NOMO-1 treated with dmso at 0.1 percent for 144 hours (cell line): ENCODE measurements around the gene RAB11A.
A peak's percentile ranks its signal among the peaks of the same experiment; 100 is the strongest.
"Not testable (repeated sequence)": the region's sequence is repeated elsewhere in the genome, so short reads cannot be mapped to it uniquely, and the experiment has no call there.

ENCODE experiments used
- DNase-seq: peaks from one replicate; lab custom pipeline; 2025; ENCODE audit not compliant: unreplicated experiment; lab: John Stamatoyannopoulos, UW

RAB11A gene

GRCh38 chr15:65841121-65841930 is 28.0 kb upstream of the RAB11A start:
- no peak for DNase-seq

GRCh38 chr15:65845826-65846519 is 23.3 kb upstream of the RAB11A start:
- DNase-seq = no peak

- DNase-seq = no peak
Measured at GRCh38 chr15:65847989-65848388, 21.3 kb upstream of the RAB11A start.

GRCh38 chr15:65851981-65852380 is 17.3 kb upstream of the RAB11A start:
- DNase-seq = no peak

GRCh38 chr15:65856821-65857455 is 12.4 kb upstream of the RAB11A start:
- no peak for DNase-seq

- DNase-seq = no peak
Measured at GRCh38 chr15:65857718-65858402, 11.4 kb upstream of the RAB11A start.

- DNase-seq = peak; percentile 58
Measured at GRCh38 chr15:65862682-65863081, 6.6 kb upstream of the RAB11A start.

GRCh38 chr15:65863106-65863505 is 6.2 kb upstream of the RAB11A start:
- no peak for DNase-seq

- no peak for DNase-seq
Measured at GRCh38 chr15:65867244-65867643, 2.0 kb upstream of the RAB11A start.

GRCh38 chr15:65867933-65868332 is 1.4 kb upstream of the RAB11A start:
- DNase-seq = not testable (repeated sequence)

GRCh38 chr15:65868546-65869125 is 655 bp upstream of the RAB11A start:
- DNase-seq = no peak

- no peak for DNase-seq
Measured at GRCh38 chr15:65869954-65870871, 922 bp downstream of the RAB11A start.

GRCh38 chr15:65870889-65871533 is 1.7 kb downstream of the RAB11A start:
- peak; percentile 12 for DNase-seq

GRCh38 chr15:65871886-65872285 is 2.6 kb downstream of the RAB11A start:
- DNase-seq = not testable (repeated sequence)

- DNase-seq = not testable (repeated sequence)
Measured at GRCh38 chr15:65872596-65872995, 3.3 kb downstream of the RAB11A start.

GRCh38 chr15:65873256-65873655 is 4.0 kb downstream of the RAB11A start:
- DNase-seq = no peak

- DNase-seq = no peak
Measured at GRCh38 chr15:65875458-65875857, 6.2 kb downstream of the RAB11A start.

GRCh38 chr15:65877749-65878148 is 8.5 kb downstream of the RAB11A start:
- DNase-seq = no peak

GRCh38 chr15:65881766-65882434 is 12.6 kb downstream of the RAB11A start:
- DNase-seq = no peak
